Stimulated activated CD8-positive, alpha-beta memory T cell treated with anti-CD3 and anti-CD28 coated beads, Interleukin-7, amount 100 ng/mL, for 48 hours (primary cell): ENCODE measurements around the gene STAT1.

Experiments
- DNase-seq, 2 donors: peaks; one replicate each; pipeline ENCODE4 v3.0.0-alpha.2; 2020; ENCODE audit warnings: low read depth in 1 of 2; ENCODE audit errors: extremely low read depth in 1 of 2

Gene STAT1

GRCh38 chr2:190986221-190986953, 27.6 kb downstream of the STAT1 start:
- no peak for DNase-seq

DNA sequence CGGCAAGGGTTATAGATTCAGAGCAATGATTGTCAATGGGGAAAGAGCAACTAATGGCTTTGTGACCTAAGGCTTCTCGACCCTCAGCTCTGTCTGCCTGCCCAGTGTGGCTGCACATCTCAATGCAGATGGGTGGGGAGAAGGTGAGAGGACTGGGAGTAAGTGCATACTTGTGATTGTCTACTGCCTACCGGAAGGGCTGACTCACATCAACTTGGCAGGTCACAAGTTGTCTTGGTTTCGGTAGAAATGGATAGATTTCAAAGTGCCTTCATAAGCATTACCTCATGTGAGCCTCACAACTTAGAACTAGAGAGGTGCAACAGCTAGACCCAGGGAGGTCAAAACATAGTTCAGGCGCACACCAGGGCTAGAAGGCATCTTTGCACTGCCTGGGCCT, 29.4 kb downstream of the STAT1 start:
- peak in 1 of 2 donors; percentile 15 for DNase-seq

- no peak for DNase-seq
Measured at GRCh38 chr2:190982262-190983034, 31.5 kb downstream of the STAT1 start.

- DNase-seq = no peak
Measured at GRCh38 chr2:190981733-190982132, 32.2 kb downstream of the STAT1 start.

DNA sequence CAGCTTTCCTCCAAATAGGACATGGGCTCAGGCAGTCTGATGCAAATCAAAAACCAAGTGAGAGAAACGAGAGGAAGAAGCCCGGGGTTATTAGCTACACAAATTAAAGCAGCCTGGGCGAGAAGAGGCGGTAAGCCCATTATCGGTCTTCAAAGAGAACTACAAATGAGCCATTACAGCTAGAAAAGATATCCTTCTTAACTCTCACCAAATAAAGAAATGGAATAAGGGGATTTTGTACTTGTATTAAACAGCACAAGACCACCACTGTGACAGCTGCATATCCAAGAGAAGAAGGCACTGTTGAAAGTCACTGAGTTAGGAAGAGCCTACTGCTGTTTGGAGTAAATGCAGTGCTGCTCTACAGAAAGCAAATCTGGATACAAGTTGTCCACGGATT, 32.6 kb downstream of the STAT1 start:
- no peak for DNase-seq

DNA sequence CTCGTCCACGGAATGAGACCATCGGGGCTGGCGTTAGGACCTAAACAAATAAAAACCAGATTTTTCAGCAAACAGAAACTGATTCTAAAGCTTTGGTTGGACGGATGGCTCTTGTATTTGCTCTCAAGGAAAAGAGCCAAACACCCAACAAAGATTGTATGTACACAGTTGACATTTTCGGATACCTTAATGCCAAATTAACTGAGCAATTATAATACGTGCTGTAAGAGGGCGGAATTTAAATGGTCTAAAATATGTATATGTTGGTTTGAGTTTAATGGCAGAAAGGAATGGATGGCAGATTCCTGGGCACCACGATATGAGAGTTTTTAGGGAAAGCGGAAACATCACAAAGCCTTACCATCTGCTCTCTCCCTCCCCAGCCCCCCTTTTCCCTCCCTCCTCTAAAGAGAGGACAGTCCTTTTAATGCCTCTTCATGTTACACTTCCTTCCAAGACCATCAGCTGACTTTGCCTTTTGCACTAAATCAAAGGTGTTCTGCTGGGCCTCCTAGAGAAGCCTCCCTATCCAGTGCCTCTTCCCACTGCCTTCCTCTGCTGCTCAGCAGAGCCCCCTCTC, 33.3 kb downstream of the STAT1 start:
- no peak for DNase-seq

GRCh38 chr2:190979906-190980629, 33.9 kb downstream of the STAT1 start:
- no peak for DNase-seq

- DNase-seq = no peak
Measured at GRCh38 chr2:190978389-190979053, 35.5 kb downstream of the STAT1 start.

DNA sequence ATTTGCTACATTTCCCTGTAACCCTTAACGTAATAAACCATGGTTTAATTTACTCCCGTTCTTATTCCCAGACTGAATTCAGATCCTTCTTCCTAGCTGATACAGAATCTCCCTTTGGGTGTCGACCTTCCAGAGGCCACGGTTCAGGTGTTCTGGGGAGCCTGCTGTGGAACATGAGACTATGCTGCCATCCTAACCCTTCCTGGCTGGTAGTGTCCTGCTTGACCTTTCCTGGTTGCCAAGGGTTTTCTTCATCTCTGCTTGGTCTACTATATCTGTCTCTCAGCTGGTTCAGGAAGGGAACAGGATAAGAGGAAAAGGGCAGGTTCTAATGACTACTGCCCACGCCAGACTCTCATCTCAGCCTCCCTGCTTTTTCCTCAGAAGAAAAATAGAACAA, 36.5 kb downstream of the STAT1 start:
- no peak for DNase-seq

- no peak for DNase-seq
Measured at GRCh38 chr2:190976521-190976920, 37.5 kb downstream of the STAT1 start.

DNA sequence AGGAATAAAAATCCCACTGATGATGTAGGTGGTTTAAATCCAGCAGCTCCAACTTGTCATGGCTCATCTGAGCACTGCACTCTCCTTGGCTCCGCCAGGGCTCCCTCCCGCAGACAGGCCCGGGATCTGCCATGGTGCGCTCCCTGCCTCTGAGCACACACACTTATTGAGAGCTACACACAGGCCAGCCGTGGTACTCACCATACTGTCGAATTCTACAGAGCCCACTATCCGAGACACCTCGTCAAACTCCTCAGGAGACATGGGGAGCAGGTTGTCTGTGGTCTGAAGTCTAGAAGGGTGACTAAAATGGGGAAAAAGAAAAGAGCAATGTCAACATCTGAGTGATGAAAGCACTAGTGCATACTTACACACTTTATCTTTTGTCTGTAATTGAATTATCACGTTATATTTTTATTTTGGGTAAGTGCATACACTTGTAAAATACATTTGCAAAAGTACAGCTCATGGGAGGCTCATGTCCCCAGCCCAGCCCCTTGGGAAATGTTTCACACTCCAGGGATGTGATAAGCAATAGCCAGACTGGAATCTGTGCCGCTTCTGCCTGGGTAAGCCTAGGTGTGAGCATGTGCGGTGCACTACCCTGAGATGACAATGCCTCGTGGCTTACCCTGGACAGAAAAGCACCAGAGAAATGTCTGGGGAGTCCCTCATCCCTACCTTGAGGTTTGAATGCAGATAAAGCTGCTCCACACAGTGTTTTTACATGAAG, 39.2 kb downstream of the STAT1 start:
- no peak for DNase-seq

DNA sequence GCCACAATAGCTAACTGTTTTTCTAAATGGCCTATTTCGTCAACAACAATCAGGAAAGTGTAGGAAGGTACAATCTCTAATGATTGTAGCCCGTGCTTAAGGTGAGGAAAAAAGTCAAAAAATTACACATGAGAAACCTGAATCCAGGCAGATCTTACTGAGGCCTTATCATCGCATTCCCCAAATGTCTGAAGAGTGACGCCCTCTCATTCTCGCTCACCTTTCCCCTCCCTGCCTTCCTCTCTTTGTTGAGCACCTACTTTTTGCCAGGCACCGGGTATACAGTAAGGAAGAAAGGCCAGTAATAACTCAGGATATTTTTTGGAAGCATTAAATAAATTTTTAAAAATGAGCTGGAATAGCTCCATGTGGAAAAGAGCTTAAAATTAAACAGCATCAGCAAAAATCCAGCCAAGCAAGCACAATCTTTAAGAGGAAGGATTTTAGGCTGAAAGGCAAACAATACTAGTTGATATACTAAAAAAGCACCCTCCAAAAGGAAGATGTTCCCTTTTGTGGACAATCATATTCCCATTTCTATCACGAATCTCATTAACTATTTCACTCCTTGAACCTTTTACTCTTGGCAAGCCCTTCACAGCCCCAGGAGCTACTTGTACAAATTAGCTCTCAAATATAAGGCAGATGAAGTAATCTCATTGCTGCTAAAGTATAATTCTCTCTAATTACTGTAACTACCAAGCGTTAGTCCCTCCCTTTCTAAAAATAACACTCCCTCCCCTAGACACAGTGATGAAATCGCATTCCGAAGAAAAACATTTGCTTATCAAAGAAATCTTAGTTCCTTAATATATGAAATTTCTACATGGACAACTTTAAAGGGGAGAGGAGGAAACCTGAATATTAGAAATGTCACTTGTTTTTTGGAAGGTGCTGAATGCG, 40.0 kb downstream of the STAT1 start:
- DNase-seq = no peak

DNA sequence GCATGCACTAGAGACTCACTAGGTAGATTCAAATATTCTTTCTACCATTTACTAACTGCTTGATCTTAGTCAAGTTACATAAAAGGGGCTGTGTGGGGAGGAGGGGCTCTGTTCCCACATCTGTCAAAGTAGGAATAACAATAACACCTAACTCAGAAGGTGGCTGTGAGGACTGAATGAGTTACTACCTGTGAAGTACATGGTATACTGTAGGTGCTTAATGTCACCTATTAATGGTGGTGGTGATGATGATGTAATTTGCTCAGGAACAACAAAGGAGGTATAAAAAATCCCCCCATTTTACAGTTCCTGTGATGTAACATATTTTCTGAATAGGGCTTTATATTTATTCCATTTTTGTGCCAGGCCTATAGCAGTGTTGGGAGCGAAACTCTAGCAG, 40.7 kb downstream of the STAT1 start:
- no peak for DNase-seq

DNA sequence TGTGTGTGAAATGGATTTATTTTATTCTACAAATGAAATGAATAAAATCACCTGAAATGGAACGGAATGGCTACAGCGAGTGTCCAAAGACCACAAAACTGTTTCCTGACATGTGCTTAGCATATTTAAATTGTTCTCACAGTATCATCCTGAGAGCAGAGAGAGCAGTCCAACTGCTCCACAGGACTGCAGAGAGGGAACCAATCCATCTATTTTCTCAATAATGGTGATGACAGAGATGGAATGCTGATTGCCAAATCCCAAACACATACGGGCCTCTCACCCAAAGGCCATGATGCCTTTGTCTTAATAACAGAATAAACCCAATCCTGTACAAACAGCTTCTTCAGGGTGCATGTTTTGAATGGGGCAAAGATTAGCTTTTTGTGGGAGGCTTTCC, 41.1 kb downstream of the STAT1 start:
- no peak for DNase-seq

GRCh38 chr2:190972213-190972612, 41.8 kb downstream of the STAT1 start:
- no peak for DNase-seq

DNA sequence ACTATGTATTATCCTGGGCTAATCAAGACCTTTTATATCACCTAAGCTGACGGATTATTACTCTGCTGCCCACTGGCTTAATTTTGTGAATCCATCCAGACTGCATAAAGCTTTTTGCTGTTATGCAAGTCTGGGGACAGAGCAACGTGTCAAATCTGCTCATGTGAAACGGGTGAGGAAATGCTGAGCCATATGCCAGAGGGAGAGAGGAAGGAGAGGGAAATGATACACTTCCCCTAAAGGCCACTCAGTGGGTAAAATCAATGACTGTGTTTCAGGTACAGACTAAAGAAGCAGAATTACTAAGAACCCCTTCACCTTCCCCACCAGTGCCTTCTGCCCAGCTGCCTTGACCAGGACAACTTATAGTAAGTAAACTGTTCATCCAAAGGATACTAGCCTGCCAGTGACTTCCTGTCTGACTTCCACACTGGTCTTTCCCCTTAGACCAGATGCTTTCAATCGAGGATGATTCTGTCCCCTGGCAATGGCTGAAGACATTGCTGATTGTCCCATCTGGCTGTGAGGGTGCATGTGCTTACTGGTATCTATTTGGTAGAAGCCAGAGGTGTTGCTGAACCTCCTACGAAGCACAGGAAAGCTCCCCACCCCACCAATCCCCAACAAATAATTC, 43.0 kb downstream of the STAT1 start:
- no peak for DNase-seq

DNA sequence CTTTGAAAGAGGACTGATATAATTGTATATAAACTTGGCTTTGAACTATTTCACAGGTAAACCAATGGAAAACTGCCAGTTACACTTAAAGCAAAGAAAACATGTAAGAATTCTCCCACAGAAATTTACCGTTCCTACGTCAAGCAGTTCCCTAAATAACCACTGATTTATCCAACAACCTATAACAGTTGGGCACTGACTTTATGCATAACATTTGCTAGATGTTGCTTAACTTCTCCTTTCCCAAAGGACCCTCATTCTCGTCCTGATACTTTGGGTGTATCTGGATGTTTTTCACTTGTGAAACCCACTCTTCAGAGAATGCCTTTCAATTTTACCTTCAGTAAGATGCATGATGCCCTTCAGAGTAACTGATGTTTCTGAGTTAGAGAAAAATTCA, 43.8 kb downstream of the STAT1 start:
- no peak for DNase-seq

DNA sequence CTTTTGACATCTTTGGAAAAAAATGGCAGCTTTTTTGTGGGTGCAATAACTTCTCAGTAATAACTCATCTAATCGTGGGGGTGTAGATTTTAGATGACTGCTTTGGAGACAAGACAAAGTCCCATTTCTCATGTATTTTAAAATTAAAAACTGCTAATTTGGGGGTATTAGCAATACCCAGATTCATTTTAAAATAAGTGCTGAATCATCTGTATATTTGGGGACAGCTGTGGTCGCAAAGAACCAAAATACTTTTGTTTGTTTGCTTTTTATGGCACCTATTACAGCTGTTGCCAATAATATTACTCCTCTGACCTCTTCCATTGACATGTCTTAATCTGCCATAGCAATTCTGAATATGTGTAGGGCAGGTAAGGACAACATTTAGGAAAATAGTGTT, 45.4 kb downstream of the STAT1 start:
- DNase-seq = no peak
